ENCODE measurements around the gene WDFY1.

DNA sequence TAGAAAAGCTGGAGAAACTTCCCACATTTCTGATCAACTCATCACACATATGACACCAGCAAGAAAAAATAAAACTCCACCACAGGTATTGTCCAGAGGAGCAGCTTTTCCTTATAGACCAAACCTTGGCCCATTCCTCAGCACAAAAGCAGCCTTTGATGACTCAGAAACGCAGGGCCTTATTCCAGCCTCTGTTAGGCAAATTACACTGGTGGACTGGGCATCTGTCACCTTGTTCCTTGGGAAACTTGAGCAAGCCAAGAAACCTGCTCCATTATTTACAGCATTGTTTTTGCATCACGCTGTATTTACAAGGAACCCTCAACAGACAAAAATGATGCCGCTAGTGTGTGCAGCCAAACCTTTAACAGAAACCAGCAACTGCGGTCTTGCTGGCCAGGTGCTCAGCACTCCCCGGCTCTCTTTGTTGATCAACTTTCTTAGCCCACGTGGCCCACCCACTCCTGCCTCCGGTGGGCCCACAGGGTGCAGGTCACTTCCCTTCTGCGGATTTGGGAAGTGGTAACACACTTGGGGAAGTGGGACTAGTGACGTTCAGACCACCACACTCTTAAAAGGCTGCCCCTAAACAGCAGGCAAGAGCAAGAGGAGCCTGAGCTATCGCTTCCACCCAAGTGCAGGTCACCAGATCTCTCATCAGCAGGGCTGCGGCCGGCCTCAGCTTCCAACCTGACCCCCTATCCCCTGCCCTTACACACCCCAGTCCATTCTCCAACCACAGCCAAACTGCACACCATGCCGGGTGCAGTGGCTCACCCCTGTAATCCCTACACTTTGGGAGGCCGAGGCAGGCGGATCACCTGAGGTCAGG lies 109.2 kb downstream of the WDFY1 start:
- TF ChIP-seq, protein P1, sequence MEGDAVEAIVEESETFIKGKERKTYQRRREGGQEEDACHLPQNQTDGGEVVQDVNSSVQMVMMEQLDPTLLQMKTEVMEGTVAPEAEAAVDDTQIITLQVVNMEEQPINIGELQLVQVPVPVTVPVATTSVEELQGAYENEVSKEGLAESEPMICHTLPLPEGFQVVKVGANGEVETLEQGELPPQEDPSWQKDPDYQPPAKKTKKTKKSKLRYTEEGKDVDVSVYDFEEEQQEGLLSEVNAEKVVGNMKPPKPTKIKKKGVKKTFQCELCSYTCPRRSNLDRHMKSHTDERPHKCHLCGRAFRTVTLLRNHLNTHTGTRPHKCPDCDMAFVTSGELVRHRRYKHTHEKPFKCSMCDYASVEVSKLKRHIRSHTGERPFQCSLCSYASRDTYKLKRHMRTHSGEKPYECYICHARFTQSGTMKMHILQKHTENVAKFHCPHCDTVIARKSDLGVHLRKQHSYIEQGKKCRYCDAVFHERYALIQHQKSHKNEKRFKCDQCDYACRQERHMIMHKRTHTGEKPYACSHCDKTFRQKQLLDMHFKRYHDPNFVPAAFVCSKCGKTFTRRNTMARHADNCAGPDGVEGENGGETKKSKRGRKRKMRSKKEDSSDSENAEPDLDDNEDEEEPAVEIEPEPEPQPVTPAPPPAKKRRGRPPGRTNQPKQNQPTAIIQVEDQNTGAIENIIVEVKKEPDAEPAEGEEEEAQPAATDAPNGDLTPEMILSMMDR (IDR thresholded peaks at IDR 0.05 in 4 of 5, conservative IDR thresholded peaks at IDR 0.05 in 1 of 5): no peak
- no peak for TF ChIP-seq POLR2A (IDR thresholded peaks at IDR 0.05)
